ENCODE results near the gene ABCC8. TPM values are rescaled to one million over a fixed set of nuclear protein-coding genes. Genes with fewer than 3 reads are reported as not detected.

The ABCC8 gene
- total and polyA plus RNA-seq, 2 of the 8 experiments (the other 6 are each of a cell fraction or from before 2014, with no cell fraction given) = 3.7 to 4.9 TPM

DNA sequence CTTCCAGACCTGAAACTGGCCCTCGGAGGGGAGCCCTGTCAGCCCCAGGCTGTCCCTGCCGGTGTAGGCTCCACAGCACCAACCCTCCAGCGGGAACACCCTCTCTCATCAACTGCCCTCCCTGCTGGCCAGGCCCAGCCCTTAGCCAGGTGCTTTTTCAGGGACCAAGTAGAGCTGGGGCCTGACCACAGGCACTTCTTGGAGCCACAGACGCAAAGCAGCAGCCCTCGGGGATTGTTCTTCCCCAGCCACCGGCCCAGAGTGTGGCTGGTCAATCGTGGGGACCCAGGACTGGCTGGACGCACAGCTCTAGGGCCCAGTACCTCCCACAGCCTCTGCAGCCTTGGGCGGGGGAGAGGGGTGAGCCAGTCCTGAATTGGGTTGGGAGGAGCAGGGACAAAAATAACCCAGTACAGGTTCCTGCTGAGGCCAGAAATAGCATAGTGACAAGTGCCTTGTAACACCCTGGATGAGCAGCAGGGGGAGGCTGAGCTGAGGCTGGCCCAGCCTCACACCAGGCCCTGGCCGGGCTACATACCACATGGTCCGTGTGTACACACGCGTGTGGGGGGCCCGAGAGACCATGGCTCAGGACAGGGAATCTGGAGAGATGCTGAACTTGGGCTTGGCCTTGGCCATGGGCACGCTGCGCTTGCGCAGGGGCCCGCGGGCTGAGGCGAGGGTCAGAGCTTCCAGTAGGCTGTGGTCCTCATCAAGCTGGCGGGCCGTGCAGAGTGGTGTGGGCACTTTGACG is 90.1 kb downstream of the ABCC8 start:
- POLR2A ChIA-PET (ENCODE audit: partially characterized antibody) = no interaction called here
- no peak overlapping the region for H4K91ac ChIP-seq (replicated peaks; ENCODE audit: insufficient read length, low read length)
- CTCF ChIA-PET (ENCODE audit: partially characterized antibody) = interaction anchor here (0.6 to 38.8 kb wide), 33 partner anchors 9 to 345 kb away, joined by 3 to 1414 read pairs (median 4); partner anchors contain the start of genes ABCC8, MYOD1 and USH1C
- peaks cover 0 to 6% (median 0%) of the 10 kb centered on the region in 4 experiments; a peak in 4 of 7 replicates for H3K27me3 ChIP-seq (replicated peaks in 1 of 4; ENCODE audit: control insufficient read depth in 3 of 4, extremely low read depth in 1 of 4, insufficient read depth in 3 of 4, low read length in 3 of 4)
- H3K79me2 ChIP-seq (ENCODE audit: control insufficient read depth in 1 of 2, insufficient read depth in 2 of 2, low read length in 2 of 2) = no peaks in the 10 kb centered on the region
- H3K4me1 ChIP-seq (replicated peaks in 1 of 4; ENCODE audit: control insufficient read depth in 3 of 4, insufficient read depth in 4 of 4, low read length in 3 of 4) = peaks cover 0 to 12% (median 2%) of the 10 kb centered on the region in 4 experiments; a peak in 3 of 7 replicates
- no peak overlapping the region for H4K5ac ChIP-seq (ENCODE audit: insufficient read length, low read depth, low read length)
- peak overlapping the region; percentile 75 for H4K8ac ChIP-seq (ENCODE audit: extremely low read depth, insufficient read depth, low read length)
- no peak overlapping the region for H2AFZ ChIP-seq (ENCODE audit: low read length)
- 0 out of 2 replicates have a peak overlapping the region, but pooled peaks have one; percentile 27 for H2BK12ac ChIP-seq (ENCODE audit: low read depth, low read length)
- peak; percentile 31 to 82 for DNase-seq (ENCODE audit: low read depth in 1 of 2, low spot score in 2 of 2)
- no peak overlapping the region for H3K23ac ChIP-seq (ENCODE audit: insufficient read length)
- peaks cover 0 to 3% of the 10 kb centered on the region in 2 experiments for H4K20me1 ChIP-seq (replicated peaks in 1 of 2; ENCODE audit: control insufficient read depth in 1 of 2, insufficient read depth in 2 of 2, low read length in 2 of 2)
- no peak overlapping the region for H2BK120ac ChIP-seq (replicated peaks; ENCODE audit: low read depth, low read length)
- H2BK15ac ChIP-seq (ENCODE audit: low read length) = no peak overlapping the region
- H3K4me3 ChIP-seq (ENCODE audit: extremely low read depth in 1 of 4, insufficient read depth in 2 of 4, low read depth in 3 of 4, low read length in 4 of 4) = no peak overlapping the region
- no peaks in the 10 kb centered on the region for H3K23me2 ChIP-seq (ENCODE audit: low read depth, low read length)
- no peak overlapping the region for H2AK5ac ChIP-seq (ENCODE audit: low read depth, low read length)
- H2BK5ac ChIP-seq (ENCODE audit: low read depth, low read length) = peak overlapping the region; percentile 24; the same call in 1 of the 2 replicates
- FAIRE-seq = no peak
- 82% methylated on average over 22 of the region's 23 CpGs; no CpG with 5 or more reads in 1 of the 2 experiments for WGBS, 2 experiments (ENCODE audit: extremely low coverage in 1 of 2, insufficient coverage in 1 of 2, insufficient read length in 1 of 2, insufficient replicate concordance in 2 of 2, low coverage in 1 of 2, low lambda C conversion rate in 2 of 2, missing lambda C conversion rate in 1 of 2)
- no peak overlapping the region for H2BK20ac ChIP-seq (ENCODE audit: low read length)
- no peak overlapping the region for H3K14ac ChIP-seq (ENCODE audit: insufficient read length)
- no peaks in the 10 kb centered on the region; the same call in 1 of the 2 replicates for H3K79me1 ChIP-seq (ENCODE audit: low read depth, low read length)
- no peak overlapping the region for H3K56ac ChIP-seq (replicated peaks; ENCODE audit: insufficient read length, low read depth, low read length)
- H3K36me3 ChIP-seq (ENCODE audit: control insufficient read depth in 2 of 4, insufficient read depth in 4 of 4, low read length in 3 of 4) = no peaks in the 10 kb centered on the region
- H3K4me2 ChIP-seq (ENCODE audit: insufficient read depth in 1 of 2, low read depth in 2 of 2, low read length in 2 of 2) = no peak overlapping the region
- H3K18ac ChIP-seq (ENCODE audit: extremely low read depth, low read length) = no peak overlapping the region; the same call in 1 of the 2 replicates
- no peak overlapping the region for H3K4ac ChIP-seq (replicated peaks; ENCODE audit: insufficient read length, low read depth, low read length)
- no peak overlapping the region; a peak in 1 of 7 replicates for H3K9ac ChIP-seq (replicated peaks in 1 of 4; ENCODE audit: extremely low read depth in 1 of 4, low read depth in 3 of 4, low read length in 3 of 4)
- H3K9me3 ChIP-seq (ENCODE audit: insufficient read depth in 2 of 2, low read depth in 1 of 2, low read length in 1 of 2) = no peaks in the 10 kb centered on the region
- no peak overlapping the region for H3K27ac ChIP-seq (ENCODE audit: low read depth, low read length)
- TF ChIP-seq RXRA (IDR thresholded peaks at IDR 0.05; ENCODE audit: insufficient read depth, low read depth, low read length) (no peak), HDAC6 (IDR thresholded peaks at IDR 0.05; ENCODE audit: low read depth, low read length) (no peak), CREB1 (IDR thresholded peaks at IDR 0.05) (no peak), EGR1 (IDR thresholded peaks at IDR 0.05; ENCODE audit: borderline replicate concordance, low read depth, low read length) (no peak), TCF12 (IDR thresholded peaks at IDR 0.05; ENCODE audit: low read depth, low read length) (no peak), POLR2AphosphoS5 (IDR thresholded peaks at IDR 0.05; ENCODE audit: low read depth, low read length) (no peak), SP4 (IDR thresholded peaks at IDR 0.05; ENCODE audit: low read length) (no peak), E2F6 (IDR thresholded peaks at IDR 0.05) (peak; percentile 48; the same call in 1 of the 2 replicates)
- TF ChIP-seq, protein P1, sequence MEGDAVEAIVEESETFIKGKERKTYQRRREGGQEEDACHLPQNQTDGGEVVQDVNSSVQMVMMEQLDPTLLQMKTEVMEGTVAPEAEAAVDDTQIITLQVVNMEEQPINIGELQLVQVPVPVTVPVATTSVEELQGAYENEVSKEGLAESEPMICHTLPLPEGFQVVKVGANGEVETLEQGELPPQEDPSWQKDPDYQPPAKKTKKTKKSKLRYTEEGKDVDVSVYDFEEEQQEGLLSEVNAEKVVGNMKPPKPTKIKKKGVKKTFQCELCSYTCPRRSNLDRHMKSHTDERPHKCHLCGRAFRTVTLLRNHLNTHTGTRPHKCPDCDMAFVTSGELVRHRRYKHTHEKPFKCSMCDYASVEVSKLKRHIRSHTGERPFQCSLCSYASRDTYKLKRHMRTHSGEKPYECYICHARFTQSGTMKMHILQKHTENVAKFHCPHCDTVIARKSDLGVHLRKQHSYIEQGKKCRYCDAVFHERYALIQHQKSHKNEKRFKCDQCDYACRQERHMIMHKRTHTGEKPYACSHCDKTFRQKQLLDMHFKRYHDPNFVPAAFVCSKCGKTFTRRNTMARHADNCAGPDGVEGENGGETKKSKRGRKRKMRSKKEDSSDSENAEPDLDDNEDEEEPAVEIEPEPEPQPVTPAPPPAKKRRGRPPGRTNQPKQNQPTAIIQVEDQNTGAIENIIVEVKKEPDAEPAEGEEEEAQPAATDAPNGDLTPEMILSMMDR (IDR thresholded peaks at IDR 0.05; ENCODE audit: control extremely low read depth in 1 of 3, insufficient read depth in 1 of 3, low read depth in 1 of 3, low read length in 3 of 3) = peak; percentile 82 to 87 (median 87)
